AG09309 (cell line): ENCODE data around the gene RBM20.

Experiments
- DNase-seq: peaks from one replicate; pipeline ENCODE4 v3.0.0-alpha.2; 2010; ENCODE audit warnings: low read depth
- H3K4me3 ChIP-seq: 2 replicates; pipeline ENCODE4 v1.5.1; 2011; ENCODE audit warnings: mild to moderate bottlenecking, low read depth, low read length, moderate library complexity; ENCODE audit not compliant: control insufficient read depth
- TF ChIP-seq, protein P1 (sequence below): IDR thresholded peaks from 2 replicates; pipeline ENCODE4 v1.5.1; 2011; ENCODE audit warnings: mild to moderate bottlenecking, low read depth, low read length, inconsistent platforms; ENCODE audit not compliant: insufficient read depth, control insufficient read depth; ENCODE audit errors: missing control alignments

The RBM20 gene

DNA sequence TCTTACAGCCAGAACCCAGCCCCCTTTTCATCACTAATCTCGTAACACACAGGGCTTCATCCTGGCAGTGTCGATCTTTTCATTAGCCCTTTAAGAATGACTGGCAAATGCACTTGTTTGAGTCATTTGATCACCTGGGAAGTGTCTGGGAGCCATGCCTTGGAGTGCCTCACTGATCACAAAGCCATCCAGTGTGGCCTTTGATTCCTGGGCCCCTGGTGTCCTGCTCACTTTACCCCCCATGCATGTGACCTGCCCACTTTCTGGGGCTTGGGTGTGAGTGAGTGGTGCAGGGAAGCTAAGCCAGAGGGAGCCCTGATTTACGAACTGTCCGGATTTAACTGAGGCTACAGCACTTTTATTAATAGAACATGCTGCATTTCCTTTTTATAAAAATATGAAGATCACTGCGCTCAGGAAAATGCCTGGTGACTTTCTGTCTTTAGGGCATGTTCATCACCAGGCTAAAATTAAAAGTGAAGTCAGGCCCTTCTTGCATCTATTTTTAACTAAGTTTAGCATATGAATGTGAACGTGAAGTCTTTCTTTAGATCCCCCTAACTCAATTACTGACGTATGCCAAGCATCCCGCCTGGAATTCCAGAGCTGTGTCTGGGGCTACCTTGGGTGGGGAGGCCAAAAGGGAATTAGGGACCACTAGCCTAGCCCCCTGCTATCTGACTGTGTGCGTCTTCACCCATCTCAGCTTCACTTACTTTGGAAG lies 23.6 kb downstream of the RBM20 start:
- TF ChIP-seq, protein P1, sequence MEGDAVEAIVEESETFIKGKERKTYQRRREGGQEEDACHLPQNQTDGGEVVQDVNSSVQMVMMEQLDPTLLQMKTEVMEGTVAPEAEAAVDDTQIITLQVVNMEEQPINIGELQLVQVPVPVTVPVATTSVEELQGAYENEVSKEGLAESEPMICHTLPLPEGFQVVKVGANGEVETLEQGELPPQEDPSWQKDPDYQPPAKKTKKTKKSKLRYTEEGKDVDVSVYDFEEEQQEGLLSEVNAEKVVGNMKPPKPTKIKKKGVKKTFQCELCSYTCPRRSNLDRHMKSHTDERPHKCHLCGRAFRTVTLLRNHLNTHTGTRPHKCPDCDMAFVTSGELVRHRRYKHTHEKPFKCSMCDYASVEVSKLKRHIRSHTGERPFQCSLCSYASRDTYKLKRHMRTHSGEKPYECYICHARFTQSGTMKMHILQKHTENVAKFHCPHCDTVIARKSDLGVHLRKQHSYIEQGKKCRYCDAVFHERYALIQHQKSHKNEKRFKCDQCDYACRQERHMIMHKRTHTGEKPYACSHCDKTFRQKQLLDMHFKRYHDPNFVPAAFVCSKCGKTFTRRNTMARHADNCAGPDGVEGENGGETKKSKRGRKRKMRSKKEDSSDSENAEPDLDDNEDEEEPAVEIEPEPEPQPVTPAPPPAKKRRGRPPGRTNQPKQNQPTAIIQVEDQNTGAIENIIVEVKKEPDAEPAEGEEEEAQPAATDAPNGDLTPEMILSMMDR = no peak
- DNase-seq = no peak

DNA sequence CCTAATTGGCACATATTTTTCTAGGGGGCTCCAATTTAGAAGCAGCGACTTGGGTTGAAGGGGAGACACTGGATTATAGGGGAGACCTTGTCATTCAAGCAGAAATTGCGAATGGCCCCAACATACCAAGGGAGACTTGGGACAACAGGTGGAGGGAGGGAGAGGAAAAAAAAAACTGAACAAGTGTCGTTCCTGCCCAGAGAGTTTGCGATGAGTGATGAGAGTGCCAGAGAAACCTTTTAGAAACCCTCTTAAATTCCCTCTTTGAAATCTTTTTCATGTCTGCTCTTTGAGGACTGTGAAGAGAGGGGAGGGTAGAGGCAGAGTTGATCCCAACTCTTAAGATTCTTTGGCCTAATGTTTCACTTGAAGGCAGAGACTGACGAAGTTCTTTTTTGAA lies 24.3 kb downstream of the RBM20 start:
- no peak for DNase-seq
- no peak overlapping the region for H3K4me3 ChIP-seq
- TF ChIP-seq, protein P1 = no peak

More for the DNA sequence above, 23.6 kb downstream of the RBM20 start:
- H3K4me3 ChIP-seq = no peak overlapping the region

DNA sequence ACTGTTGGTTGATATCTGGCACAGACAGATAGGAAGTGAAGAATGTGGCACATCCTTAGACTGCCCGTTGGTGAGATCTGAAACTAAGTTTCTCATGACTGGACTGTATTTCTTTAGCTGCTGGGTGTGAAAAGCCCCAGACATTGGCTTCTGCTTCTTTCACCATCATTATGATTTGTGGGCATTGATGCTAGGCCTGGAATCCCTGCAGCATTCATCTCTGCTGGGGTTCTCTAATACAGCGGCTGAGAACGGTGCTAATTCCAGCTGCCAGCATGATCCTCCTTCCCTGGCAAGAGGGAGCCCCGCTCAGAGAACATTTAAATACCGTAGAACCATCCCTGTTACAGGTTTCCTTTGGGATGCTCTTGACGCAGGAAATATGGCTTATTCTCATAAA lies 26.2 kb downstream of the RBM20 start:
- no peak overlapping the region for H3K4me3 ChIP-seq
- DNase-seq = no peak
- TF ChIP-seq, protein P1 = no peak

DNA sequence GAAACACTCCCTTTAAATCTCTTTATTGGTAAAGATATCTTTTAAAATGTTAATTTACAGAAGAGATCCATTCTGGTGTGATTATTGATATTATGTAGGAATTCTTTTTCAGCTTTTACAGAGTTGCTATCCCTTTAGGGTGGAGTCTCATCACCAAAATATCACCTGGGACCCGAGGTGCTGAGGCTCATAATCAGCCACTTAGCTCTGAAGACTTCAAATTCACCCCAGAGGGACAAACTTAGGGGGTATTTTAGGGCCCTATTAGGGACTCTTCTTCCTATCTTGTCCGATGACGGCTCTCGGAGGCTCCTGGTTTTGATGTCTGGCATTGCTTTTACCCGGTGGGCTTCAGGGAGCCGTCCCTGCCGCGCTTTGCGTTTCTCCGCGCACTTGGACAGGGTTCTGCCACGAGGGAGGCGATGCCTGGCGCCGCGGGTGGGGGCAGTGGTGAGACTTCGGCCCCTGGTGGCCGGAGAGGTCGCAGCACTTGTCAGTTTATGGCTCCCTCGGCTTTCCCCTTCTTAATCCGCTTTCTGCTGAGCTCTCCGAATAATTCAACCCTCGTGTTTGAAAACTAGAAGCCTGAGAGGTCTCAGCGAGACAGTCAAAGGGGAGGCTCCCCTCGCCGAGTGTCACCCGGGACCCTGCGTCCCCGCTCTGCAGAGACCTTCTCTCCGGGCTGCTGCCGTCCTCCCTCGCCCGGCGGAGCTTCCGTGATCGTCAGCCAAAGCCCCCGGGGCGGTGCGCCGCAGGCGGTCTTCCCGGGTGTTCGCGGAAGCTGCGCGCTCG lies 27.8 kb downstream of the RBM20 start:
- TF ChIP-seq, protein P1 = peak; percentile 97
- peak overlapping the region; percentile 64 for H3K4me3 ChIP-seq
- no peak for DNase-seq

DNA sequence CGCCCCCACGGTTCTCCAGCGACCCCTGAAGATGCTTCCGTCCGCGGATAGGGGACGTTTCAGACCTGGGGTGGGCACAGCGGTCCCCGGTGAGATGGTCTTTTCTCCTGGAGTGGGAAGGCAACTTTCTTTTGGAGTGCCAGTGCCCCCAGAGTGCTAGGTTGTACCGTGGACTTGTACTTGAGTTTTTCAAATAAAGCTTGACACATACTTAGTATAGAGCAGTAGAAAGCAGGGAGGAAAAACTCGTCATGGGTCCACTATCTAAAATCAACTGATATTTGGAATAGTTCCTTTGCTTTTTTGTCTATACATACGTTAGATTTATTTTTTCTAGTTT lies 28.4 kb downstream of the RBM20 start:
- peak overlapping the region; percentile 64 for H3K4me3 ChIP-seq
- TF ChIP-seq, protein P1 = no peak
- DNase-seq = no peak

DNA sequence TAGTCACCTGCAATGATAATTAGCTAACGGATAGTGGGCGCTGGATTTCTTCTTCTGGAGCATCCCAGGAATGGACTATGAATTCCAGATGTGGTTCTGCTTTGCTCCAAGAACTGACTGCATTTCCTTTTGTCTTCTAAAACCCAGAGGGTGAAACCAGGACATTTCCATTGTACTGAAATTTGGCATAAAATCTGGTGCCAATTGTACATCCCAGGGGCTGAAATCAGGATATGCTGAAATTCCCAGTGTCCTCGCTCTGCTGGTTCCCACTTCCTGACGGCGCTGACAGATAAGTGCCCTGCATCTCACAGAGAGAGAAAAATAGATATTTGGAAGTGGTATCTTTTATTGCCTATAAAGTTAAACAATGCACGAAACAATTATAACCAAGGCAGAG lies 31.9 kb downstream of the RBM20 start:
- DNase-seq = no peak
- H3K4me3 ChIP-seq = no peak overlapping the region
- TF ChIP-seq, protein P1 = no peak
